Activated effector memory CD4-positive, alpha-beta T cell treated with anti-CD3 and anti-CD28 coated beads, Interleukin-2, amount 50 U/mL, for 16 hours (primary cell): ENCODE data around the gene SV2B.

Experiments
- DNase-seq: peaks from one replicate; pipeline ENCODE4 v3.0.0-alpha.2; 2020

SV2B gene

GRCh38 chr15:91102546-91103330 is 2.7 kb downstream of the SV2B start:
- DNase-seq = no peak

GRCh38 chr15:91104111-91104510 is 4.1 kb downstream of the SV2B start:
- no peak for DNase-seq

GRCh38 chr15:91108421-91108820 is 8.4 kb downstream of the SV2B start:
- no peak for DNase-seq

GRCh38 chr15:91109885-91110284 is 9.8 kb downstream of the SV2B start:
- no peak for DNase-seq

GRCh38 chr15:91110407-91110806 is 10.3 kb downstream of the SV2B start:
- DNase-seq = no peak

GRCh38 chr15:91113030-91113429 is 13.0 kb downstream of the SV2B start:
- no peak for DNase-seq

- no peak for DNase-seq
Measured at GRCh38 chr15:91114301-91114700, 14.2 kb downstream of the SV2B start.

- no peak for DNase-seq
Measured at GRCh38 chr15:91116113-91117067, 16.3 kb downstream of the SV2B start.

GRCh38 chr15:91117375-91117774 is 17.3 kb downstream of the SV2B start:
- no peak for DNase-seq

GRCh38 chr15:91118817-91119590 is 18.9 kb downstream of the SV2B start:
- DNase-seq = no peak

GRCh38 chr15:91122296-91122695 is 22.2 kb downstream of the SV2B start:
- no peak for DNase-seq

GRCh38 chr15:91124132-91124531 is 24.1 kb downstream of the SV2B start:
- DNase-seq = no peak

GRCh38 chr15:91125162-91125561 is 25.1 kb downstream of the SV2B start:
- no peak for DNase-seq

GRCh38 chr15:91126080-91126479 is 26.0 kb downstream of the SV2B start:
- no peak for DNase-seq

GRCh38 chr15:91127236-91127955 is 27.3 kb downstream of the SV2B start:
- DNase-seq = no peak

- DNase-seq = no peak
Measured at GRCh38 chr15:91128016-91128415, 28.0 kb downstream of the SV2B start.

GRCh38 chr15:91129436-91129835 is 29.4 kb downstream of the SV2B start:
- DNase-seq = no peak

- DNase-seq = no peak
Measured at GRCh38 chr15:91132079-91132478, 32.0 kb downstream of the SV2B start.

- no peak for DNase-seq
Measured at GRCh38 chr15:91133511-91133910, 33.5 kb downstream of the SV2B start.

- no peak for DNase-seq
Measured at GRCh38 chr15:91135201-91136130, 35.4 kb downstream of the SV2B start.

- DNase-seq = no peak
Measured at GRCh38 chr15:91136386-91136923, 36.4 kb downstream of the SV2B start.
